NCI-H2171 (cell line): ENCODE results near the gene PRORP.
A peak's percentile ranks its signal among the peaks of the same experiment; 100 is the strongest.
"Not testable (repeated sequence)": the region's sequence is repeated elsewhere in the genome, so short reads cannot be mapped to it uniquely, and the experiment has no call there.

Experiments
- DNase-seq: peaks from one replicate; lab custom pipeline; 2025; lab: John Stamatoyannopoulos, UW

PRORP gene

DNA sequence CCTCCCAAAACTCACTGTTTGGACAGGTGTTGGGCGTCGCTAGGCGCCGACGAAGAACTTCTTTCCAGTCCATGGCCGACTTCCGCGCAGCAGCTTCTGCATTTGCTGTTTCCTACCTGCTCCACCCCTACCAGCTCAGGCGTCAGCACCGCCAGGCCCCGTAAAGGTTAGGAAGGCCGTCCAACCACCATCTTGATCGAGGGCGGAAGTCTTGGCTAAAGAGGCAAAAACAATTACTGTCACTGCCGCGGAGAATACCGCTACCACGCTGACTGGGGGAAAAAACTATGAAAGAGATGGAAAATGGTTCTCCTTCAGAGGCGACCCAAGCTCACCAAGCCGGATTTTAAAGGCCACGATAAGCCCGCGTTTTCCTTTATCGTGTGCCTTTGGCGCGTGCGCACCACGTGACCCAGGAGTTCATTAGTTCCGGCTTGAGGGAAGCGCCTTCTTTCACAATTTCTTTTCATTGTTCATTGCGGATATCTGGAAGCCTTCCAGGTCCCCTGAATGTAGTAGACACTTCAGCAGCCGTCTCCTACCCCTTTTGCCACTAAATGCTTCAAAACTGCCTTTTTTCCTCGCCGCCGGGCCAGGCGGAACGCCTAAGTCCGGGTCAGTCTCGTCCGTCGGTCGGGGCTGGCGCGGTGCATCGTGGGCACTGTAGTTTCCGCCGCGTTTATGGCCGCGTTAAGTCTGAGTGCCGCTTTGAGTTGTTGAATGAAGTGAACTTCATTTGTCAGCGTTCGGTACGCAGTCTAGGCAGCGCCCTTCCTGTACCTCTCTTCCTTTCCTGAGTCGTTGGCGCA lies at the start of gene PRORP, which contains the start of gene PPP2R3C:
Gene PRORP, plus strand, starts transcription at position 666 of the 809 bp plus-strand sequence. CDS start 694 bp downstream, outside the sequence.
Gene PPP2R3C, minus strand, starts transcription at position 104 of the 809 bp plus-strand sequence. Its CDS starts 31 bp downstream, at position 73.
- peak; percentile 95 for DNase-seq

DNA sequence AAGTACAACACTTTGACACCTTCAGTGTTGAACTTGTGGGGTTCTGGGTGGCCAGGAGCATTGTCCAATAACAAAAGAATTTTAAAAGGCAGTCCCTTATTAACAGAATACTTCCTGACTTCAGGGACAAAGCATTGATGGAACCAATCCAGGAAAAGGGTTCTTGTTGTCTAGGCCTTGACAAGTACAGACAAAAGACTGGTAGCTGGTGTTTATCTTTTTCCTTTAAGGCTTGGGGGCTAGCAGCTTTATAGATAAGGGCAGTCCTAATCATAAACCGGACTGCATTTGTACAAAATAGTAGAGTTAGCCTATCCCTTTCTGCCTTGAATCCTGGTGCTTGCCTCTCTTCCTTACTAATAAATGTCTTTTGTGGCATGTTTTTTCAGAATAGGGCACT lies 48.9 kb upstream of the PRORP start:
- no peak for DNase-seq

DNA sequence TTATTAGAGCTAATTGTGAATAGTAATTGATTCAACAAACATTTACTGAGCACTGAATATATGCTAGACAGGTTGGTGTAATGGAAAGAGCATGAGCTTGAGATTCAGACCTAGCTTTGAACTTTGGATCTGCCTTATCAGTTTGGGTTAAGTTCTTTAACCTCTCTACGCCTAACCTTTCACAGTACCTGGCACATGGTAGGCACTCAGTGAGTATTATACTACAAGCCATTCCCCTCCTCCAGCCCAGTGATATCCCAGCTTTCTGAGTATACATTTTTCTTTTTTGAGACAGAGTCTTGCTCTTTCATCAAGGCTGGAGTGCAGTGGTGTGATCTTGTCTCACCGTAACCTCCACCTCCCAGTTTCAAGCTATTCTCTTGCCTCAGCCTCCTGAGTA lies 44.3 kb upstream of the PRORP start:
- no peak for DNase-seq

DNA sequence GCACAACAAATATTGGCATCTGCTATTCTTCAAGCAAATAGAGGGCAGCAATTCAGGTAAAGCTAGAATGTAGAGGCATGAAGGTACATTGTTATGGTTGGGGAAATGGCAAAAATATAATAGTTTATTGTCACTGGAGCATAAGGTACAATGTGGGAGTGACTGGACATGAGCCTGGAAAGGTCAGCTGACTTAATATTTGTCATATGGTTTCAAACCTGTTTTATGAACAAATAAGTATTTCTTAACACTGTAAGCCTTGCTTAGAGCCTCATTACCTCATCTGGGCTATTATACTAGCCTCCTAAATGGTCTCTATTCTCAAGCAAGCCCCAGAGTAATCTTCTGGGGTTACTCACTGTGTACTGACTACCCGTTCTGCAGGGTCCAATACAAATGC lies 42.6 kb upstream of the PRORP start:
- no peak for DNase-seq

DNA sequence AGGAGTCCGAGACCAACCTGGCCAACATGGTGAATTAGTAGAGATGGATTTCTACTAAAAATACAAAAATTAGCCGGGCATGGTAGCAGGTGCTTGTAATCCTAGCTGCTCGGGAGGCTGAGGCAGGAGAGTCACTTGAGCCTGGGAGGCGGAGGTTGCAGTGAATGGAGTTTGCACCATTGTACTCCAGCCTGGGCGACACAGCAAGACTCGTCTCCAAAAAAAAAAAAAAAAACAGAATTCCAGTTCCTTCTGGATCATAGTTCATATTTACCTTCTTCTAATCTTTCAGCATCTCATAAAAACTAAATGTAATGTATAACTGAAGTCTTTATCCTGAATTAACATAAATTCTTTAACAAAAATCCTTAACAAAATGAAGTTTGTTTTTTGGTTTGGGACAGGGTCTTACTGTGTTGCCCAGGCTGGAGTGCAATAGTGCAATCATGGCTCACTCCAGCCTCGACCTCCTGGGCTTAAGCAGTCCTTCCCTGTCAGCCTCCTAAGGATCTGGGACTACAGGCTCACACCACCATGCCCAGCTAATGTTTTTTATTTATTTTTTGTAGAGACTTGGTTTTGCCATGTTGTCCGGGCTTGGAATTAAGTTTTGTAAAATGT lies 38.7 kb upstream of the PRORP start:
- DNase-seq, result no peak

DNA sequence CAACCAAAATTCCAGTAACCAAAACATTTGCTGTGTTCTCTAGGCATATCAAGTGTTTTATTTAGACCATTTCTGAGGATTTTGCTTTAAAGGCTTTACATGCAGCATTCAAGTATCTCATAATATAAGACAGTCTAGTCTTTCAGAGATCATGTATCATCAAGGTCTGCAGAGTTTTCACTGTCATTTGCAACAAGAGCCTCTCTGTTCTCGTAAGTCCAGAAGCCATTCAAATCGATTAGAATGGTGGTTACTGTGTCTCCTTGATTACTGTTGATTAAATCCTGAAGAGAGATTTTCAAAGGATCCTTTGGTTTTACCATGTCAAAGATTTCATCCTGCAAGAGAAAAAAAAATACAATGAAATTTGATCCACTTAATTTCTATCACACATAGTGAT lies 36.9 kb upstream of the PRORP start:
- no peak for DNase-seq

DNA sequence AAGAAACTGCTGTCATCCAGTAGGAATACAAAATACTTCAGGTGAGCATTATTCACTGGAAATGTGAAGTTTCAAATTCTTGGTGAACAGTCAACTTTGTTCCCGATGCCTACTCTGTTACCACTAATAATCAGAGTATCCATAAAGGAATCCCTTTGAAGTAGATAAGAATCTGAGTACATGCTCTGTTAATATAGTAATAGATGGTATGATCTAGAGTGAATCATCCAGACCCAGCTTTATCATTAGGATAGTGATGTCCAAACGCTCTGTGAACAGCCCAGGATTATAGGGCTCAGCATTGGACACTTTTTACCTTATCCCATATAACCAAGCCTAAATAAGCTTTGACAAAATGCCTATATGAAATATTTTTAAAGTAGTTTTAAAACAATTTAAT lies 33.8 kb upstream of the PRORP start:
- no peak for DNase-seq

DNA sequence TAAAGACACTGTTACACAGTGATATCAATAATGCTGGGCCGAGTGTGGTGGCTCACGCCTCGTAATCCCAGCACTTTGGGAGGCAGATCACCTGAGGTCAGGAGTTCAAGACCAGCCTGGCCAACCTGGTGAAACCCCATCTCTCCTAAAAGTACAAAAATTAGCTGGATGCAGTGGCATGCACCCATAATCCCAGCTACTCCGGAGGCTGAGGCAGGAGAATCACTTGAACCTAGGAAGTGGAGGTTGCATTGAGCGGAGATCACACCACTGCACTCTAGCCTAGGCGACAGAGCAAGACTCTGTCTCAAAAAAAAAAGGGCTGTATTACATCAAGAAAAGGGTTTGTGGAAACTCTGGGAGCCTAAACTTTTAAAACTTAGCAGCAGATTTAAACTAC lies 27.7 kb upstream of the PRORP start:
- DNase-seq, result not testable (repeated sequence)

DNA sequence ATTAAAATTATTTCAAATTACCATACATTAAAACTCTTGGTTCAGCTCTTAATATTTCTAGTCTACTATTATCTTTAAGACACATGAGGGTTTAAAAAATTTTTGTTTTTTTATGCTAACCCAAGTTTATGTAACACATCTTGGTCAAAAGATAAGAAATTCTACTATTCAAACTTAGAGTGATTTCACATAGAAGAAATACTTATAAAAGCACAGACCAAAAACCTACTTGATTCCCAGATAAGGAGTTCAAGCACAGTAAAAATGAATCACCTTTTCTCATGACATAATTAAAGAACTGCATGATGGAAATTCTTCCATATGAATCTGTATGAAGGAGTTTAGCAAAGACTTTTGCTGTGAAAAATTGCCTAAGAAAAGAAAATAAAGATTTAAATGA lies 14.5 kb upstream of the PRORP start:
- no peak for DNase-seq

DNA sequence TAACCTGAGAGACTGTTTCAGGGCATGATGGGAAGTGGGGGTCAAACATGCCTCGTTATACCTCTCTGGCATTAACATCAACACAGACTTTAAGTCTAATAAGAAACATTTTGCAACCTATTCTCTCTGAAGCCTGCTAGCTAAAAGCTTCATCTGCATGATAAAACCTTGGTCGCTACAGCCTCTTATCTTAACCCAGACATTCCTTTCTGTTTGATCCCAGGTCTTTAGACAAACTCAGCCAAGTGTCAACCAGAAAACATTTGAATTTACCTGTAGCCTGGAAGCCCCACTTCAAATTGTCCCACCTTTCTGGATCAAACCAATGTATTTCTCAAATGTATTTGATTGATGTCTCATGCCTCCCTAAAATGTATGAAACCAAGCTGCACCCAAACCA lies 9.7 kb upstream of the PRORP start:
- no peak for DNase-seq

DNA sequence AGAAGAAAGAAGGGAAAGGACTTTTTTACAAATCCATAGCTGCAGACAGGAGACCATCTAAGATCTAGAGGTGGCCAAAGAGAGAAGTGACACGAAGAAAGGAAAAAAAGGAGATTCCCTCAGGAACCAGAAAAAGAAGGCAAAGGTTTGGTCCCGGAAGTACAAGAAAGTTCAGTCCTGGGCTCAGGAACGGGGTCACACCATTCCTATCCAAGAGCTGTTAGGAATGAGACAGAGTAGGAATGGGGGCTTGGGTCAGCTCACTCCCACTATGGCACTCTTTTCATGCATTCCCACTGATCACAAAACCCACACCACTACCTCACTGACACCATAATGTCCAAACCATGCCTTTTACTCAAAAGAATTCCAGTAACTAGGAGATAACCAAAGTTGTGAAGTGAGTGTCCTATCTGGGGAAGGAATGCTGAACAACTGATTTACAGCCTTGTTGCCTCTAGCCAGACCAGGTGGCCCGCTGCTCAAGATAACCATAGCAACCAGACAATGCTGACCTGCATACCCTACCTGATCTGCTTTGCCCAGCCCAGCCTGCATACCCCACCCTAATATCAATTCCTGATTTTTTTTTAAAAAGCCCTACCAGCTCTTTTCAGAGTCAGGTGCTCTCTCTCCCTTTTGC lies 8.9 kb upstream of the PRORP start:
- DNase-seq, result no peak

DNA sequence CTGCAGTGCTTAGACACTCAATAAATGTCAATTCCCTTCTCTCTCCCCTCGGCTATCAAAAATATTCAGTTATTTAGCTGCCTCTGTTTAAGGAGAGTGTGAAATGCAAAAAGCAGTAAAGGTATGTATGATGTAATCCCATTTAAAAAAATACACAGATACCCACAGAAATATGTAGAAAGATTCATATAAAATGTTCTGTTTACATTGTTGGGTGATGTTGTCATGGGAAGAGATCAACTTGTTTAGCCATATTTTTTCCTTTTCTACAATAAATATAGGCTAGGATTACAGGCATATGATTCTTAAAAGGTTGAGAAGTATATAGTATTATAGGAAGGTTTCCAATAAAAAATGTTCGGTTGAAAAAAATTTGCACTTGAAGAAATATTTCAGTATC lies 8.3 kb upstream of the PRORP start:
- no peak for DNase-seq

DNA sequence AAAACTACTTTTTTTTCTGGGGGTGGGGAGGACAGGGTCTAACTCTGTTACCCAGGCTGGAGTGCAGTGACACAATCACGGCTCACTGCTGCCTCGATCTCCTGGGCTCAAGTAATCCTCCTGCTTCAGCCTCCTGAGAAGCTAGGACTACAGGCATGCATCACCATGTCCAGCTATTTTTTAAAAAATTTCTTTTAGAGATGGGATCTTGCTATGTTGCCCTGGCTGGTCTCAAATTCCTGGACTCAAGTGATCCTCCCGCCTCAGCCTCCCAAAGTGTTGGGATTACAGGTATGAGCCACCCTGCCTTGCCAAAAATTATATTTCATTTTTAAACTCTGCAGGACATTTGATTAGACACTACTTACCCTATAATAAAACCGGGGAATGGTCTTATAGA lies 6.1 kb upstream of the PRORP start:
- no peak for DNase-seq

DNA sequence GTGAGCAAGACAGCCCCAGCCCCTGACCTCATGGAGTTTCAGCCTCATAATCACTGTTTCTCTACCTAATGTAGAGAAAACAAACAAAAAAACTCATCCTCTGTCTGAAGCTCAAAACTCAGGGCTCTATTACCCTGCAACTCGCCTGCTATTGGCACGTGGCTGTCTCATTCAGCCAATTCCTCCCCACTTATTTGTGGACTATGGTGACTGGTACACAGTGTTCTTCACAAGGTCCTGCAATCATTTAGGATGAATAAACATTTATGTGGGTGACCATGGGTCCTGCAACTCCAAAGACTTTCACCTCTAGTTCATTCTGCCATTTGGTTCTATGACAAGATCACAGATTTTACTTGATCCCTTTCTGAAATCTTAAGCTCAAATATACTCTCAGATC lies 5.2 kb upstream of the PRORP start:
- no peak for DNase-seq

DNA sequence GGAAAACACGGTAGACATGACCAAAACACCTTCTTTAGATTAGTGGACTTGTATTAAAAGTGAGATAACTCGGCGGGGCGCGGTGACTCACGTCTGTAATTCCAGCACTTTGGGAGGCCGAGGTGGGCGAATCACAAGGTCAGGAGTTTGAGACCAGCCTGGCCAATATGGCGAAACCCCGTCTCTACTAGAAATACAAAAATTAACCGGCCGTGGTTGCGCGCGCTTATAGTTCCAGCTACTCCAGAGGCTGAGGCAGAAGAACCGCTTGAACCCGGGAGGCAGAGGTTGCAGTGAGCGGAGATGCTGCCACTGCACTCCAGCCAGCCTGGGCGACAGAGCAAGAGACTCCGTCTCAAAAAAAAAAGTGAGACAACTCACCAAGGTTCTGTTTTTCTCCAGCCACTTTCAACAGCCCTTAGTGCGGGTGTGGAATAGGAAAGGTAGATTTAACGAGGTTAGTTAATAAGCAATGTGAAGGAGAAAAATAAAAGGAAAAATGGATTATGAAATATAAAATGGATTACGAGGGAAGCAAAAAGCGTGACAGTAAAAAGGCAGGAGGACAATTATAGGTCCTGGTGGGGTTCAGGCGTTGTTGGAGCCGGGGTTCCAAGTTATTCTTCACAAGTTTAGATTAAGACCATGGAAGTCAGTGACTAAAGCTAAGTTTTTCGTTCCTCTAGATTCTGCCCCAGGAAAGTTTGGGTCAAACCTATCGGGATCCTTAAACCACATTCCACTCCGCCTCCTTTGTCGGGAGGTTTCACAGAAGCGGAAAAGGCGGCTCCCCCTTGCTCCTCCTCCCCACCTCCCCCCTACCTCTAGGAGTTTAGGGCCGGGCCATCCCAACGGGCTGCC lies 1.1 kb upstream of the PRORP start:
- DNase-seq, result no peak

DNA sequence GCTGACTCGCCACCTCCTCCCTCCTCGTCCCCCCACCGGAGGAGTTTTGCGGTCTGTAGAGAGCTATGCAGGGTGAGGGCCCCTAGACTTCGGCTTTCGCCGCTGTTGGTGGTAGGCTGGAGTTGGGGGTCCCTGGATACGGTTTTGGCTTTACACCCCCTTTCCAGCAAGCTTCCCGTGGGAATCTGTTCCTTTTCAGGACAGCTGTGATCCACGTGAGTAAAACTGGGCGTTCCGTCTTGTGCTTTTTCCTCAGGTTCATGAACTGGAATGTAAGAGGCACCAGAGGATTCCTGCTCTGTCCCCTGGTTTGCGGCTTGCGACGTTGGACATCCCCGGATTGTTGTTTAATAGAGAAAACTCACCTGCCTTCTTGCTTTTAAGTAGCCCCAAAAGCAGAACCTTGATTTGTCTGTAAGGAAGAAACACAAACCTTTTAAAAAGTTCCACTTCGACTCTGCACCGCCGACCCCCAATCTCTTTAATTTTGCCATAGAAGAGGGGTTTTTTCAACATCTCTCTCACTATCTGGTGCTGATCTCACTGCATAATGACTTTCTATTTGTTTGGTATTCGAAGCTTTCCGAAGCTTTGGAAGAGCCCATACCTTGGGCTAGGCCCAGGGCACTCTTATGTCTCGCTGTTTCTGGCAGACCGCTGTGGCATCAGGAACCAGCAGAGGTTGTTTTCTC lies 490 bp downstream of the PRORP start:
- peak; percentile 64 for DNase-seq

DNA sequence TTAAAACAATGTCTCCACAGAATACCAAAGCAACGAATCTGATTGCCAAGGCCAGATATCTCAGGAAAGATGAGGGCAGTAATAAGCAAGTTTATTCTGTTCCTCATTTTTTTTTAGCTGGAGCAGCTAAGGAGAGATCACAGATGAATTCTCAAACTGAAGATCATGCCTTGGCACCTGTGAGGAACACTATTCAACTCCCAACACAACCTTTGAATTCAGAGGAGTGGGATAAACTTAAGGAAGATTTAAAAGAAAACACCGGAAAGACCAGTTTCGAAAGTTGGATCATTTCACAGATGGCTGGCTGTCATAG lies 994 bp downstream of the PRORP start:
- DNase-seq, result no peak

DNA sequence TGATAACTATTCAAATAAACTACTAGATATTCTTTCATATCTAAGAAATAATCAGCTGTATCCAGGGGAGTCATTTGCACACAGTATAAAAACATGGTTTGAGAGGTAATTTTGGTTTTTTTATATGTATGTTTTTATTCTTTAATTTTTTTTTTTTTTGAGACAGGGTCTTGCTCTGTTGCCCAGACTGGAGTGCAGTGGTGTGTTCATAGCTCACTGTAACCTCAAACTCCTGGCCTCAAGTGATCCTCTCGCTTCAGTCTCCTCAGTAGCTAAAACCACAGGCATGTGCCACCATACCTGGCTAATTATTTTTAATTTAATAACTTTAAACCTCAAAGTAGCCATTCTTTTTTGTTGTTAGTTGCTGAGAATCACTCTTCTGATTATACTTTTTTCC lies 1.8 kb downstream of the PRORP start:
- DNase-seq, result no peak

DNA sequence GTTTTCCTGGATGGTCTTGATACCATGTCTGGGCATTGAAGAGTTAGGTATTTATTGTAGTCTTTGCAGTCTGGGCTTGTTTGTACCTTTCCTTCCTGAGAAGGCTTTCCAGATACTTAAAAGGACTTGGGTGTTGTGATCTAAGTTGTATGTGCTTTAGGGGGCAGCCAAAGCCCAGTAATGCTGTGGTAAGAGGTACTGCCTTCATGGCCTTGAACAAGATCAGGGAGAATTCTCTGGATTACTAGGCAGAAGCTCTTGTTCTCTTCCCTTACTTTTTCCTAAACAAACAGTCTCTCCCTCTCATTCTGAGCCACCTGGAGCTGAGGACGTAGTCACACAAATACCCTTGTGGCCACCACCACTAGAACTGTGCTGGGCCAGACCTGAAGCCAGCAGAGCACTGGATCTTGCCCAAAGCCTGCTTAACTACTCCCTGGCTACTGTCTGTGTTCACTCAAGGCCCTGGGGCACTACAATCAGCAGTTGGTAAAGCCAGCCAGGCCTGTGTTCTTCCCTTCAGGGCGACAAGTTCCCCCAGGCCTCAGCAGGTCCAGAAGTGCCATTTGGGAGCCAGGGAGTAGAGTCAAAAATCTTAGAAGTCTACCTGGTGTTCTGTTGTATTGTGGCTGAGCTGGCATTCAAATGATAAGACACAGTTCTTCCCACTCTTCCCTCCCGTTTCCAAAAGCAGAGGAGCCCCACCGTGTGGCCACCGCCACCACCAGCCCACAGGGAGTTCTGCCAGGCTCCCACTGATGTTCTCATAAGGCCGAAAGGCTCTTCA lies 11.4 kb downstream of the PRORP start:
- DNase-seq, result no peak

DNA sequence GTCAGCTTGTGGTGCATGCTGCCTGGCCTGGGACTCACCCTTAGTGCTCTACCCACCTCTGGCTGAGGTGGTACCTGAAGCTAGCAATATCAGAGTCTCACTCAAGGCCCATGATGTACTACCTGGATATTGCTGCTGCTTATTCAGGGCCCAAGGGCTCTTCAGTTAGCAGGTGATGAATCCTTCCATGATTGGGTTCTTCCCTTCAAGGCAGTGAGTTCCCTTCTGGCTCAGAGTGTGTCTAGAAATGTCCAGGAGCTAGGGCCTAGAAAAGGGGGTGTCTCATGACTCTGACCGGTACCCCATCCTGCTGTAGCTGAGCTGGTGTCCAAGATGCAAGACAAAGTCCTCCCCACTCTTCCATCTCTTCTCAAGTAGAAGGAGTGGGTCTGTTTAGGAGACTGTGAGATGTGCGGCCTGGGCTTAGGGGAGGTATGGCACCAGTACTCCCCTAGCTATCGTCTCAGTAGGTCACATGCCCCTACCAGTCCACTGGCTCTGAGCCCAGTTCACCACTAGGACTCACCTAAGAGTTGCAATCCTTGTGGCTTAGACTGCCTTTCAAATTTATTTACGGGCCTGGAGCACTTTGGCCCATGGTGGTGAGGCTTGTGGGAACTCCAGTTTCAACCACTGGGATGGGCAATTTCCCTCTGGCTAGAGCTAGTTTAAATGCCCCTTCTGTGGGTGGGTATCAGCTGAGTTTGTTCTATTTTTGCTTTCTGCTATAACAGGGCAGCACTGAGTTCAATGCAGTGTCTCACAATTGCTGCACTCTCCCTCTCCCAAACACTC lies 12.2 kb downstream of the PRORP start:
- no peak for DNase-seq
